ENCODE data around the gene RBM12. TPM values are rescaled to one million over a fixed set of nuclear protein-coding genes. Genes with fewer than 3 reads are reported as not detected.

RBM12 gene
- total RNA-seq, 4 donors from 2014 or later: 31.4 to 43.2 (median 33.9) TPM

GRCh38 chr20:35638751-35639150 is 25.9 kb downstream of the RBM12 start:
- DNase-seq (ENCODE audit: low spot score) (no peak), ATAC-seq (ENCODE audit: low FRiP score) (no peak)
- no peak for TF ChIP-seq CTCF (IDR thresholded peaks at IDR 0.05)

- ATAC-seq (ENCODE audit: low FRiP score) (no peak), DNase-seq (ENCODE audit: low spot score) (no peak)
- TF ChIP-seq CTCF (IDR thresholded peaks at IDR 0.05): no peak
Measured at GRCh38 chr20:35637276-35637675, 27.4 kb downstream of the RBM12 start.

- ATAC-seq (ENCODE audit: low FRiP score) (no peak), DNase-seq (ENCODE audit: low spot score) (no peak)
- TF ChIP-seq CTCF (IDR thresholded peaks at IDR 0.05): no peak
Measured at GRCh38 chr20:35636095-35636494, 28.6 kb downstream of the RBM12 start.

- no peak for TF ChIP-seq CTCF (IDR thresholded peaks at IDR 0.05)
- ATAC-seq (ENCODE audit: low FRiP score) (no peak), DNase-seq (ENCODE audit: low spot score) (no peak)
Measured at GRCh38 chr20:35635652-35636051, 29.0 kb downstream of the RBM12 start.

- peak; percentile 17 for DNase-seq (ENCODE audit: low spot score)
- TF ChIP-seq CTCF (IDR thresholded peaks at IDR 0.05): no peak
- no peak for ATAC-seq (ENCODE audit: low FRiP score)
Measured at GRCh38 chr20:35632539-35633115, 32.1 kb downstream of the RBM12 start.

- no peak for DNase-seq (ENCODE audit: low spot score)
- no peak for ATAC-seq (ENCODE audit: low FRiP score)
- TF ChIP-seq CTCF (IDR thresholded peaks at IDR 0.05): no peak
Measured at GRCh38 chr20:35630636-35631035, 34.1 kb downstream of the RBM12 start.

GRCh38 chr20:35629427-35630145 is 35.1 kb downstream of the RBM12 start:
- DNase-seq (ENCODE audit: low spot score) (no peak), ATAC-seq (ENCODE audit: low FRiP score) (no peak)
- no peak for TF ChIP-seq CTCF (IDR thresholded peaks at IDR 0.05)

Data from omental fat pad (tissue), 4 donors.